ENCODE results near the gene GNG13. TPM values are rescaled to one million over a fixed set of nuclear protein-coding genes. Genes with fewer than 3 reads are reported as not detected.
"Not testable (repeated sequence)": the region's sequence is repeated elsewhere in the genome, so short reads cannot be mapped to it uniquely, and the experiment has no call there.

GNG13 gene, protein sequence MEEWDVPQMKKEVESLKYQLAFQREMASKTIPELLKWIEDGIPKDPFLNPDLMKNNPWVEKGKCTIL
- not detected for total RNA-seq
- long read RNA-seq = 0 reads

DNA sequence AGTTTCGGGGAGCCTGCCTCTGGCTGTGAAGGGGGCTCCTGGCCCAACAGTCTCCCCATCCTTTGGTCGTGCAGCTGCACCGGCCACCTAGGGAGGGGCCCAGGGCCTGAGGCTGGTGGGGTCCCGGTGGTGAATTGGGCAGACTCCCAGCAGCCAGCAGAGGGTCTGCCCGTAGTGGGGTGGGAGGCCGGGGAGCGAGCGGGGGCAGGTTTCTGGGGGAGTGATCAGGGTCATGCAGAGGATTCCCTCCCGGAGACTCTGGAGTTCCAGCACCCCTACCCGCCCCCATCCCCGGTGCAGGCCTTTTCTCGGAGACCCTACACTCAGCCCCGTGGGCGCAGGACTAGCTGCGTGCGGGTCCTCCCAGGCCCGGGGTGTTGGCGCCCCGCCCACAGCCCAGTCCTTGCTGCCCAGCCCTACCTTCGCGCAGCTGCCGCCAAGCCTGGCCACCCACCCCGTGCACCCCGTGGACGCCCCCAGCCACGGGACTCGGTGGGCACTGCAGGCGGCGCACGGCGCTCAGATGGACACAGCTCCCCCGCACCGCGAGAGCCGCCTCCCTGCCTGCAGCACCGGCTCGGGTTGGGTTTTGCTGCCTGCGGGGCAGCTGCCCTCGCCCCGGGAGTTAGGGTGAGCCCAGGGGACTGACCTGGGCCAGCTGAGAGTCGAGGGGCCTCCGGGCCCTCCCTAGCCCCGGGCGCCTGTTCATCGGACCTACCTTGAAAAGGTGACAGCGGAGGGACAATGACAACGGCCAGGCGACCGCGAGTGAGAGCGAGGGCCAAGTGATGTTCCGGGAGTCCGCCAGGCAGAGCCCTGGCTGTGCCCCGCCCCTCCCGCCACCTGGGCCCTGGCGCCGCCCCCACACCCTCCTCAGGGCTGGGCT is at the start of gene GNG13:
GNG13 (minus strand) TSS at position 787 of the 886 bp plus-strand sequence. CDS start 1,657 bp downstream, outside the sequence.
- ATAC-seq (no peak), DNase-seq (no peak)
- intact Hi-C loops (cut with micrococcal nuclease) = no loop called here

DNA sequence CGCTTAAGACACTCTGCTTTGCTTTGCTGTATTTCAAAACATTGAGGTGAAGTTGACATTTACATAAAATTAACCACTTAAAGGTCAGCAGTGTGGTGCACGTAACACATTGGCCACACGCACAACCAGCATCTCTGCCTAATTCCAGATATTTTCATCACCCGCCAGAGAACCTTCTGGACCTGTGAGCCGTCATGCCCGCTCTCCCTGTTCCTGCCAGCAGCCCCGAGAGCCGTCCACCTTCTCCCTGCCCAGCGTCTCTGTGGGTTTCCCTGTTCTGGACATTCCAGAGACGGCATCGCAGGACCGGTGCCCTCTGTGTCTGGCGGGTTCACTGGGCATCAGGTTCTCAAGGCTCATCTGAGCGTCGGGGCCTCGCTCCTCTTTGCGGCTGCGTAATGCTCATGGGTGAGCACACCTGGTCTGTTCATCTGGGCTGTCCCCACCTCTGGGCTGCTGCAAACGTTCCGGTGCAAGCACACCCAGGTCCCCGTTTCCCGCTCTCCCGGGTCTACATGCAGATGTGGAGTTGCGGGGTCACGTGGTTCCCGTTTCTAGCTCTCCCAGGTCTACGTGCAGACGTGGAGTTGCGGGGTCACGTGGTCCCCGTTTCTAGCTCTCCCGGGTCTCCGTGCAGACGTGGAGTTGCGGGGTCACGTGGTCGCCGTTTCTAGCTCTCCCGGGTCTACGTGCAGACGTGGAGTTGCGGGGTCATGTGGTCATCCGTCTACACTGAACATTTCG is 48.1 kb upstream of the GNG13 start:
- no peak for ATAC-seq
- intact Hi-C loops (cut with micrococcal nuclease) = no loop called here
- DNase-seq = no peak

DNA sequence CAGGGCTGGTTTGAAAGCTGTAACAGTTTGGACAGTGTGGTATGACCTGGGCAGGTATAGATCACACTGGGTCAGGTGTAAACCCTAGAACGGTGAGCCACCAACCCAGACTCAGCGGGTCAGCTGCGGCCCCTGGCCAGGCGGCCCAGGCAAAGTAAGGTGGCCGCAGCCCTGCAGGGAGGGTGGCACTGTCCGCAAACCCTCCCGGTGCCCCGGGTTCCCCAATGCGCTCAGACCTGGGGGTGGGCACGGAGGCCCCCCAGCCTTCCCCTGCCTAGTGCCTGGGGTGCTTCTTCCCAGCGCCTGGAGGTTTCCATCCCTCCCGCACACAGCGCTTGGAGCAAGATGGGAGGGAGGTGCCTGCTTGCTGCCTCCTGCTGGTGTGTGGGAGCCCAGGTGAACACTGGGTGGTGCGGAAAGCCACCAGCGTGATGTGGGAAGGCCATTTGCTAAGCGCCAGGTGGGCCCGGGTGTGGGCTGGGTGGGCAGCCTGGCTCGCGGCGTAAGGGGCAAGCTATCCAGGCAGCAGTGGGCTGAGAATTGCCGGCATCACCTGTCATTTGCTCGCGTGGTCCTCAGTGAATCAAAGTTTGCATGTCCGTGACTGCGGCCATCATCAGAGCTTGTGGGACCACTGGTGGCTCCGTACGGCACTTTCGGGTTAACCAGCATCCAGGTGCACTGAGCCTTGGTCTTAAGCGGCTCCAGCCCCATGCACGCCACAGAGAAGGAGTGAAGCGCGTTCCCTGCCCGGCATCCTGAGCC is 47.3 kb upstream of the GNG13 start:
- ATAC-seq (no peak), DNase-seq (no peak)
- intact Hi-C loops (cut with micrococcal nuclease) = no loop called here

DNA sequence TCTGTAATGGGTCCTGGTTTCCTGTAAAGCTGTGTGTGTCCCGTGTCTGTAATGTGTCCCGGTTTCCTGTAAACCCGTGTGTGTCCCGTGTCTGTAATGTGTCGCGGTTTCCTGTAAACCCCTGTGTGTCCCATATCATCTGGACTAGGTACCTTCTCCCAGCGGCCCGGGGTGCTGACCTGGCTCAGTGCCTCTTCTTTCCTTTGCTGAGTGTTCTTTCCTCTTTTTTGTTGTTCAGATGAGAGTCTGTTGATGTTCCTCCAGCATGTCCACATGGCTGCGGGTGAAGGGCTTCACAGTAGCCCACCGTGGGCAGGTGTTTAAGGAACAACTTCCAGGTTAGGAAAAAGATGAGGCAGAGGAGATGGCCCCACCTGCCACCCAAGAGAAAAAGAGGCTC is 46.6 kb upstream of the GNG13 start:
- intact Hi-C loops (cut with micrococcal nuclease) = no loop called here
- ATAC-seq = no peak
- no peak for DNase-seq

DNA sequence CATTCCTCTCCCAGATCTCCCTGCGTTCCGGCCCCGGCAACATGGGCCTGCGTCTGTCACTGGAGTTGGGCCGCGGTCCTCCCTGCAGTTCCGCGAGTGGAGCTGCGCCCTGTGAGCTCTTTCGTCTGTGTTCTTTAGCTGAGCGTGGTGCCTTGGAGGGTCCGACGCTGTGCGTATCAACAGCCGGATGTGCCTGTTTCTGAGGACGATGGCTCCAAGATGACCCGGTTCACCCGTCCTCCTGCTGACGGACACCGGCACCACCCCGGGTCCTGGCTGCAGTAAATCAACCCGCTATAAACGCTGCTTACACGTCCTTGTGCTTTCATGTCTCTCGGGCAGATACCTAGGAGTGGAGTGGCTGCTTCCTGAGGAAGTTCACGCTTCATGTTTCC is 44.8 kb upstream of the GNG13 start:
- no peak for DNase-seq
- intact Hi-C loops (cut with micrococcal nuclease) = no loop called here
- ATAC-seq = no peak

DNA sequence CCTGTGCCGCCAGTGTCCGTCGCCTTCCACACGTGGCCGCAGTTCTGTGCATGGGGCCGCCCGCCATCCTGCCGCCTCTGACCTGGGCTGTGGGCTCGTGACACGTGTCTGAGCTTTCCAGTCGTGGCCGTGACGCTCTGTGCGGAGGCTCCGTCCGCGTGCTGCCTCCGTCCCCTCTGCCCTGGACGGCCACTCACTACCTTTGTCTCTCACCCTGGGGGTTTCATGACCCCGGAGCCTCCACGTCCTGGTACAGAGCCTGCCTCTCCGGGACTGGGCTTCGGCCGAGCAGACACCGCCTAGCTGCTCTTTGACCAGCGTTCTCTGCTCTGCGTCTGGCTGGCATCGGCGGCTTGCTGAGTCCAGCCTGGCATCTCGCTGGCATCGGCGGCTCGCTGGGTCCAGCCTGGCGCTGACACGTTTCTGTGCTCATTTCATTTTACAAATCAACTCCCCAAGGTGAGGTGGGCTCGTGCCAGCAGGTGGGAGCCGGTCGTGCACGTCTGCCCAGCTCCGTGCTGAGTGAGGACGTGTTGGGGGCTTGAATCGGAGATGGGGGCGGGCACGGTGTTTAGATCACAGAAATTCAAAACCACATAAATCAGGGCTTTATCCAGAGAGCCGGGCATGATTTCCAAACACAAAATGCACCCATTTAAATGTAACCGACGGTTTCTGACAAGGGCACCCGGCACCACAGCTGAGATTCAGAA is 44.3 kb upstream of the GNG13 start:
- DNase-seq = no peak
- no peak for ATAC-seq

DNA sequence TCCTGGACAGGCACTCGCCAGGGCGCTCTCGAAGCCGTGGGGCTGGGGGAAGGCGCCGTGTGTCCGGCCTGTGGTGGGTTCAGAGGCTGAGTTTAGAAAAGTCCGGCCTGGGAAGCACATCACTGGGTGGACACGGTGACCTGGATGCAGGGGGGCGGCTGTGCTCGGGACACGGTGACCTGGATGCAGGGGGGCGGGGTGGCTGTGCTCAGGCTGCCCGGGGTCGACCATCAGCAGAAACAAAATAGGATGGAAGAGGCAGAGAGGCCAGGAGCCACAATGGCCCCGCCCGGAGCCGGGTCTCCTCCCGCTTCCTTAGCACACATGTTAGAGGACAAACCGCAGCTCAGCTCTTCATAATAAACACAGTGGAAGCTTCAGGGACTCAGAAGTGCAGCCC is 43.2 kb upstream of the GNG13 start:
- DNase-seq = no peak
- ATAC-seq = no peak
- intact Hi-C loops (cut with micrococcal nuclease) = no loop called here

More for the DNA sequence above, 44.3 kb upstream of the GNG13 start:
- intact Hi-C loops (cut with micrococcal nuclease) = no loop called here

DNA sequence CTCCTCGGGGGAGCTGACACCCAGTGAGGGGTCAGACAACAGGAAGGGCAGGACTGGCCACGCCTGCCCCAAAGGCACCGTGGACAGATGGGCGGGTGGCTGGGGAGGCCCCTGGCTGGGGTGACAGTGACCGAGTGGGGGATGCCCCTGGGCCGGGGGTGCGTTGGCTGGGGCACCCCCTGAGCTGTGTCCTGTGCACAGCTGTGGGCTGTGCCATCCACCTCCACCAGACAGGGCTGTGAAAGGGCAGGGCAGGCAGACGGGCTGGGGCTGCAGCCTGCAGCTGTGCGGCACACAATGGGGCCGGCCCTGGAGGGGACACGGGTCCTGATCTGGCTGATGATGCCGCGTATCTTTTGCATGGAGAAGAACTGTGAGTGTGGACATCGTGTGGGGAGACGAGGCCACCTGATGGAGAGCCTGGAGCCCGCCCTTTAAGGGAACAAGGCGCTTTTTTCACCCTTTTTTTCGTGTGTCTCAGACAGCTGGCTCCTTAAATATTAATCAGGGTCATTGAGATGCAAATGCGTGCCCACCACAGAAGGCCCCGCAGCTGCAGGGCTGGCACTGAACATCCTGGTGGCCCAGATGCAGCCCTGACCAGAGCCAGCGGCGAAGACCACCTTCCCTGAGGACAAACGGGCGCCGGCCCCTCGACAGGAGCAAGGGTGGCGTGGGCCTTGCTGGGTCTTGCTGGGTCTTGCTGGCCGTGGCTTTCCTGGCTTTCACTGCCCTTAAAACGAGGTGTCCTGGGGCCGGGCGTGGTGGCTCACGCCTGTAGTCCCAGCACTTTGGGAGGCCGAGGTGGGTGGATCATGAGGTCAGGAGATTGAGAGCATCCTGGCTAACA is 42.4 kb upstream of the GNG13 start:
- intact Hi-C loops (cut with micrococcal nuclease) = no loop called here
- no peak for ATAC-seq
- DNase-seq = no peak

DNA sequence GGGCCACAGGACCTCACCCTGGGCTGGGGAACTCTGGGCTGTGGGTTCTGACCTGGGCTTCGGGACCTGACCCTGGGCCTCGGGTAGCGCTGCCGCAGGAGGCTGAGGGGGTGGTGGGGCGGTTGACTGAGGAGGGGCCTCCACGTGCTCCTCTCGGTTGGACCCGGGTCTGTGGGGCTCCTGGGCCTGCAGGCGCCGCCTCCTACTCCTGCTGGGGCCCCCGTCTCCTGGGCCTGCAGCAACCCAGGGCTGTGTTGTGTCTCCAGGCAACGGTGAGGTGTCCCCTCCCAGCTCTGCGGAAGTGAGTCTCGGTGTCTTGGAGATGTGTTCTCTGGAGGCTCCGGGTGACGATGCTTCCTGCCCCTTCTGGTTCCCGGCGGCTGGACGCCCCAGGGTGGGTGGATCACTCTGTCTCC is 41.5 kb upstream of the GNG13 start:
- intact Hi-C loops (cut with micrococcal nuclease) = no loop called here
- ATAC-seq (no peak), DNase-seq (no peak)

DNA sequence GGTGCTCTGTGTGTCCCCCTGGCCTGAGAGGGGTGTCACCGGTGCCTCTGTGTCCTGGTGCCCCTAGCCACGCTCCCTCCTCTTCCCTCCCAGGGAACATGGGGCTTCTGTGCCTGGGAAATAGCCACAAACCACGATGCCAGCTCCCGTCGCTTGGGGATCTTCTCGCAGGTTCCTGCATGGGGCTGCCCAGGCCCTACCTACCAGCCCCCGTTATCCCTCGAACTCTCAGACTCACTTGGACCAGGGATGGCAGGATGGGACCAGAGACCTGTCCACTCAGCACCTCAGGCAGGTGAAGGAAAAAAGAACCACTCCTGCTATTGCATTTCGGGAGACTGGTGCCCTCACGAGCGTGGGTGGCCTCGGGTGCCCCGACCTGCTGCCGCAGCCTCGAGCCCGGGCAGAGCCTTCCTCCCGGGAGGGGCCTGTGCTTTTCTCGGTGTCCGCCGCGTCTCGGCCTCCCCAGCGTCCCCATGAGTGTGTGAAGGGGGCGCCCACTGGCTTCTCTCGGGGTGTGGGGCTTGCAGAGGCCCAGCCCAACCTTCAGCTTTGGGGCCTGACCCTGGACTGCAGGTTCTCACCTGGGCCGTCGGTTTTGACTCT is 41.0 kb upstream of the GNG13 start:
- DNase-seq (no peak), ATAC-seq (no peak)
- intact Hi-C loops (cut with micrococcal nuclease) = no loop called here

DNA sequence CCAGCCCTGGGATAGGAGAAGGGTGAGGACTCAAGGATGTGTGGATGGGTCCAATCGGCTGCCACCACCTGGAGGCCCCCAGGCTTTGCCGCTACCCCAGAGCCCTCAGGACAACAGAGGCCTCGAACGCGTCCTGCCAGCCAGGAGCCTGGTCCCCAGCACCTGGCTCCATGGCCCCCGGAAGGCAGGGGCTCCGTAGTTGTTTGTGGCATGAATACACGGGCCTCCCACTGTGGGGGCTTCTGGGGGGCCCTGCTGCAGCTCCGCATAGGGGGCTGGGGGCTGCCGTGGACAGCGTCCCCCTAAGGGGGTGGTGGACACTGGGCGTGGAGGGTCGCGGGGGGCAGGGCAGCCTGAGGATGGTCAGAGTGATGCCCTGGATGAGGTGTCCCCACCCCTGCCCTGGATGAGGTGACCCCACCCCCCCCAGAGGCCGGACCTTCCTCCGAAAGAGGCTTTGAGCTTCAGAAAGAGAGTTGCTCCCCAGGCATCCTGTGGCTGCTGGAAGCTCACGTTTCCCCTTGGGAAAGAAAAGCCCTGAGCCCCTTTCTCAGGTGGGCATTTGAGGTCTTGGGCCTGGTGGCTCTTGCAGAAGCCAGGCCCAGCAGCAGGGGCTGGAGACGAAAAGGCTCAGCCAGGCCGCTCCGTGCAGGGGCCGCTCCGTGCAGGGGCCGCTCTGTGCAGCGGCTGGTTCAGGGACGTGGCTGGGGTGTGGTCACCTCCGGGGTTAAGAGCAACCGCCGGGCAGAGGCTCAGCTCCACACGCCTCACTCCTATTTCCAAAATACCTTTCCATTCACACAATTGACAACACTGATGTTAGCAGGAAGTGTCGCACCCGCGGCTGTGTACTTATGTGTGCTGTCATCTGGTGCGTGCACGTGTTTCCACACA is 40.3 kb upstream of the GNG13 start:
- no peak for ATAC-seq
- DNase-seq = peak; percentile 3
- intact Hi-C loops (cut with micrococcal nuclease) = no loop called here

DNA sequence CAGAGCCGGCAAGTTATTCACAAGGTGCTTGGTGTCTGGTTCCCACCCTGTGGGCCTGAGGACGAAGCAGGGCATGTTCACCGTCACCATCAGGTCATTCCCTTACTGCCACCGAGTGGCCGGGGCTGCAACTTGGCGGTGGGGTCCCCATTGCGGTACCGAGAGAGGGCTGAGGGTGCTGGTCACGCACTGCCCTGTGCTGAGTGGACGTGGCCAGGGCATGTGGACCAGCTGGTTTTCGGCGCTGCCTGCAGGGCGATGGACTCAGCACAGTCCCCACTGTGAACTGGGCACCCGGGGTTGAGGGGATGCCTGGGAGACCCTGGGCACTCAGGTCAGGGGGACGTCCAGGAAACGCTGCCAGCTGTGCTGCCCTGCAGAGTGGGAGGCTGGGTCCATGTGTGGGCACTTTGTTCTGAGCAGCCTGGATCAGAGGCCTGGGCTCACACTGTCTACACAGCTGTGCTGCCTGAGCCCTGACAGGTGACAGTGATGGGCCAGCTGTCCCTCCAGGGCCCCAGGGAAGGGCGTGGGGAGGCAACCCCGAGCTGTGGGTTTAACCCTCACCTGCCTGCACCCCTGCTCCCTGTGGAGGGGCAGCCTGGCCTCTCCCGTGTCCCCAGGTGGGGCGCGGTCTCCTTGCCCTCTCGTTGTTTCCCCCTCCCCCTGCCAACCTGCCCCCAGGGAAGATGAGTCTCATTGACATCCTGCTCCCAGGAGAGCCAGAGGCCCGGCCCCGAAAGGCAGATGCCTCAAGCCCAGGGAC is 39.3 kb upstream of the GNG13 start:
- no peak for DNase-seq
- intact Hi-C loops (cut with micrococcal nuclease) = no loop called here
- ATAC-seq = no peak

DNA sequence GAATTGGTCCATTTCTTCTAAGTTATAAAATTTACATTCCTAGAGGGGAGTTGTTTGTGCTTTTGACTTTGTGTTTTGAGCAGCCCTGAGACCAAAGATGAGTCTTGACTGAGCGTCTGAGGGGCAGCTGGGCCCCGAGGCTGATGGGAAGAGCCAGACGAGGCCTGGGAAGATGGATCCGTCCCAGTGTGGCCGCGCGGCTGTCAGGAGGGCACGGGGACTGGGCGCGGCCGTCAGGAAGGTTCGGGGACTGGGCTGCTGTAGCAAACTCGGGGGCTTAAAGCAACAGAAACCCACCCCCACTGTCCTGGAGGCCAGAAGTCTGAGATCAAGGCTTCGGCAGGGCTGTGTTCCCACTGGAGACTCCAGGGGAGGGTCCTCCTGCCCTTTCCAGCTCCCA is 38.2 kb upstream of the GNG13 start:
- ATAC-seq = no peak
- intact Hi-C loops (cut with micrococcal nuclease) = no loop called here
- DNase-seq = no peak

DNA sequence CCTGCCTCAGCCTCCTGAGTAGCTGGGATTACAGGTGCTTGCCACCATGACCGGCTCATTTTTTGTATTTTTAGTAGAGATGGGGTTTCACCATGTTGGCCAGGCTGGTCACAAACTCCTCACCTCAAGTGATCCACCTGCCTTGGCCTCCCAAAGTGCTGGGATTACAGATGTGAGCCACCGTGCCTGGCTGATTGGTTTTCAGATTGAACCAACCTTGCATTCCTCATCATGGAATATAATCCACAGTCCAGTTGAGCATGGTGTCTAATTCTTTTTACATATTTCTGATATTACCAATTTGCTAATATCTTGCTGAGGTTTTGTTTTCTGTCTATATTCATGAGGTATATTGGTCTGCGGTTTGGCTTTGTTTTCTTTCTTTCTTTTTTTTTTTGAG is 36.3 kb upstream of the GNG13 start:
- intact Hi-C loops (cut with micrococcal nuclease); DNase-seq; ATAC-seq: not testable (repeated sequence)

DNA sequence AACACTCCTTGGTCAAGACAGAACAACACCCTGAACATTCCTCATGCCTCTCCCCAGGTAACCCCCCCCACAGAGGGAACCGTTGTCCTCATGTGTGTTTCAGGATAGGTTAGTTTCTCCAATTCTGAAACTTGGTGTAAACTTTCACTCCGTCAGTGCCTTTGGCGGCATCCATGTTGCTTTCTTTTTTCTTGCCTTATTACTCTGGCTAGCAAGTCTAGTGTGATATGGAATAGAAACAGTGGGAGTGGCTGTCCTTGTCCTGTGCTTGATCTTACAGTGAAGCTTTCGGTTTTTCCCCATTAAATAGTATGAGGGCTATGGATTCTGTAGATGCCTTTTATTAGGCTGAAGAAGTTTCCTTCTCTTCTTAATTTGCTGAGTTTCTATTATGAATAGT is 35.7 kb upstream of the GNG13 start:
- no peak for DNase-seq
- ATAC-seq = no peak
- intact Hi-C loops (cut with micrococcal nuclease) = no loop called here

DNA sequence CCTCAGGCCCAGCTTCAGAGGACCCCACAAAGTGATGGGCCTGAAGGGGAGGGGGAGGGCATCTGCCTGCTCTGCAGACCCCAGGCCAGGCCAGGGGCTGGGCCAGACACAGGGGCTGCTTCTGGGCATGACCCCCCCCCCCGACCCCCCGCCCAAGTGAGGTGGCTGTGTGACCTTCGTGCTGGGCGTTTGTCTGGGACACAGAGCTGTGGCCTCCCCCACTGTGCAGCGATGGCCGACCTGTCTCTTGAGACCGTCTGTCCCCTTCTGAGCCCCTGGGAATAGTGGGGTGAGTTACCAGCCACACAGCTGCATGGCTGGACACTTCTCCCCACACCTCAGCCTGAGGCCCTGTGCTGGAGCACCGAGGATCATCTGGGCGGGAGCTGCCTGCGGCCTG is 34.8 kb upstream of the GNG13 start:
- intact Hi-C loops (cut with micrococcal nuclease) = no loop called here
- no peak for DNase-seq
- no peak for ATAC-seq
